K562 (cell line): ENCODE measurements around the gene MOB3B. TPM values are rescaled to one million over a fixed set of nuclear protein-coding genes. Genes with fewer than 3 reads are reported as not detected.
A peak's percentile ranks its signal among the peaks of the same experiment; 100 is the strongest.

ENCODE experiments used
- E2F6 ChIP-seq, 2 experiments: IDR thresholded peaks; 2 replicates each; pipeline ENCODE4 v1.6.1; 2011; ENCODE audit warnings: borderline replicate concordance in 1 of 2, control low read depth in 1 of 2, low read depth in 1 of 2, low read length in 1 of 2, mild to moderate bottlenecking in 1 of 2, mixed read lengths in 1 of 2, moderate library complexity in 1 of 2; ENCODE audit not compliant: insufficient read depth in 1 of 2, insufficient read length in 1 of 2, poor library complexity in 1 of 2, severe bottlenecking in 1 of 2; ENCODE audit errors: extremely low read depth in 1 of 2
- FOS ChIP-seq: IDR thresholded peaks from 3 replicates; pipeline ENCODE4 v1.6.1; 2011; ENCODE audit not compliant: insufficient read length; ENCODE audit errors: extremely low read depth
- KDM1A ChIP-seq, 2 experiments: fragments of 450-650 bp; IDR thresholded peaks; 2 replicates each; pipeline ENCODE4 v1.6.1; 2016; ENCODE audit warnings: mild to moderate bottlenecking in 2 of 2
- ZFX ChIP-seq: sonication (generic); formaldehyde crosslinking; IDR thresholded peaks from 2 replicates; pipeline ENCODE4 v1.8.0; 2022; ENCODE audit warnings: mild to moderate bottlenecking, missing genetic modification reagents, moderate library complexity
- polyA plus RNA-seq, 8 experiments: library from polyadenylated mRNA; depleted of rRNA in 4 of 8; stranded (reverse) in 5 of 8; unstranded in 3 of 8; fragments of >200 nt; fragmentation: Nextera tagmentation in 2 of 8; fragmentation: Illumina TruSeq in 1 of 8; extraction: Ambion mirVana in 2 of 8; extraction: Trizol in 1 of 8; gene quantifications; 2 replicates each; pipeline versions ENCODE4 v1.2.1 to v1.2.3, GENCODE V29; 2011 to 2014; ENCODE audit warnings: inconsistent platforms in 1 of 8, missing spikeins in 1 of 8
- total RNA-seq, 7 experiments: library from RNA; depleted of rRNA in 6 of 7; stranded (reverse); fragments of >200 nt in 6 of 7; fragmentation: Illumina TruSeq in 2 of 7; extraction: Trizol in 2 of 7; gene quantifications; 2 replicates each; pipeline versions ENCODE4 v1.2.1 to v1.2.3, GENCODE V29; 2011 to 2021; ENCODE audit warnings: low replicate concordance in 1 of 7
- TF ChIP-seq, protein P1 (sequence below): fragments of 250-450 bp; sonication (Bioruptor Pico); IDR thresholded peaks from 2 replicates; pipeline ENCODE4 v1.9.0; 2021; ENCODE audit warnings: mild to moderate bottlenecking, inconsistent platforms
- TF ChIP-seq, protein P2 (sequence below), 2 experiments: fragments of 200-800 bp in 1 of 2; sonication (Bioruptor generic) in 1 of 2; sonication (generic) in 1 of 2; formaldehyde crosslinking in 1 of 2; IDR thresholded peaks in 1 of 2; conservative IDR thresholded peaks in 1 of 2; 2 replicates each; pipeline versions ENCODE4 v1.5.0 to v1.6.1; 2016 to 2020; ENCODE audit warnings: missing compliant biosample characterization in 1 of 2, missing genetic modification characterization in 1 of 2, missing genetic modification reagents in 1 of 2

MOB3B gene
- total and polyA plus RNA-seq, 9 of the 15 experiments (the other 6 are each of a cell fraction or from before 2014, with no cell fraction given) = 3.6 to 12.8 (median 7.2) TPM

GRCh38 chr9:27572918-27573633 is 43.5 kb upstream of the MOB3B start, which contains the start of gene C9orf72 (continued):
- peak in 1 of 2 experiments; percentile 12 for TF ChIP-seq E2F6 (IDR thresholded peaks at IDR 0.05; ENCODE audit: borderline replicate concordance in 1 of 2, extremely low read depth in 1 of 2, insufficient read depth in 1 of 2, insufficient read length in 1 of 2, low read depth in 1 of 2, low read length in 1 of 2, poor library complexity in 1 of 2, severe bottlenecking in 1 of 2)
- TF ChIP-seq, protein P1, sequence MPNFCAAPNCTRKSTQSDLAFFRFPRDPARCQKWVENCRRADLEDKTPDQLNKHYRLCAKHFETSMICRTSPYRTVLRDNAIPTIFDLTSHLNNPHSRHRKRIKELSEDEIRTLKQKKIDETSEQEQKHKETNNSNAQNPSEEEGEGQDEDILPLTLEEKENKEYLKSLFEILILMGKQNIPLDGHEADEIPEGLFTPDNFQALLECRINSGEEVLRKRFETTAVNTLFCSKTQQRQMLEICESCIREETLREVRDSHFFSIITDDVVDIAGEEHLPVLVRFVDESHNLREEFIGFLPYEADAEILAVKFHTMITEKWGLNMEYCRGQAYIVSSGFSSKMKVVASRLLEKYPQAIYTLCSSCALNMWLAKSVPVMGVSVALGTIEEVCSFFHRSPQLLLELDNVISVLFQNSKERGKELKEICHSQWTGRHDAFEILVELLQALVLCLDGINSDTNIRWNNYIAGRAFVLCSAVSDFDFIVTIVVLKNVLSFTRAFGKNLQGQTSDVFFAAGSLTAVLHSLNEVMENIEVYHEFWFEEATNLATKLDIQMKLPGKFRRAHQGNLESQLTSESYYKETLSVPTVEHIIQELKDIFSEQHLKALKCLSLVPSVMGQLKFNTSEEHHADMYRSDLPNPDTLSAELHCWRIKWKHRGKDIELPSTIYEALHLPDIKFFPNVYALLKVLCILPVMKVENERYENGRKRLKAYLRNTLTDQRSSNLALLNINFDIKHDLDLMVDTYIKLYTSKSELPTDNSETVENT (CRISPR knock-in tag) = no peak
- TF ChIP-seq KDM1A (IDR thresholded peaks at IDR 0.05) = 0 out of 4 replicates have a peak, but pooled peaks of 1 of the 2 experiments have one; percentile 1
- no peak for TF ChIP-seq FOS
- TF ChIP-seq ZFX (CRISPR knock-in tag) = 0 out of 2 replicates have a peak, but pooled peaks have one; percentile 45
- TF ChIP-seq, protein P2, sequence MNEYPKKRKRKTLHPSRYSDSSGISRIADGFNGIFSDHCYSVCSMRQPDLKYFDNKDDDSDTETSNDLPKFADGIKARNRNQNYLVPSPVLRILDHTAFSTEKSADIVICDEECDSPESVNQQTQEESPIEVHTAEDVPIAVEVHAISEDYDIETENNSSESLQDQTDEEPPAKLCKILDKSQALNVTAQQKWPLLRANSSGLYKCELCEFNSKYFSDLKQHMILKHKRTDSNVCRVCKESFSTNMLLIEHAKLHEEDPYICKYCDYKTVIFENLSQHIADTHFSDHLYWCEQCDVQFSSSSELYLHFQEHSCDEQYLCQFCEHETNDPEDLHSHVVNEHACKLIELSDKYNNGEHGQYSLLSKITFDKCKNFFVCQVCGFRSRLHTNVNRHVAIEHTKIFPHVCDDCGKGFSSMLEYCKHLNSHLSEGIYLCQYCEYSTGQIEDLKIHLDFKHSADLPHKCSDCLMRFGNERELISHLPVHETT (CRISPR knock-in tag; conservative IDR thresholded peaks at IDR 0.05 in 1 of 2, IDR thresholded peaks at IDR 0.05 in 1 of 2) = 0 out of 4 replicates have a peak, but pooled peaks of 1 of the 2 experiments have one; percentile 2
